OCI-LY3 (cell line): ENCODE results near the gene FOXS1.

Source experiments
- CTCF ChIP-seq: fragments of 200-600, 300-600 bp; sonication (generic); IDR thresholded peaks from 2 replicates; pipeline ENCODE4 v1.5.1; 2014; ENCODE audit warnings: antibody characterized with exemption, low read length, low read depth
- EZH2phosphoT487 ChIP-seq: fragments of 200-600 bp; shearing (Covaris generic); IDR thresholded peaks from 2 replicates; pipeline ENCODE4 v1.6.1; 2018; ENCODE audit warnings: antibody characterized with exemption, mixed run types, low read depth

- TF ChIP-seq CTCF (no peak), EZH2phosphoT487 (no peak)
These were observed 26.2 kb upstream of the FOXS1 start for GRCh38 chr20:31871618-31871954.
